Prostate gland (tissue), 2 donors: ENCODE measurements around the gene NLGN4X.

ENCODE experiments used
- CTCF ChIP-seq, 4 experiments: fragments of 200-600 bp in 2 of 4; fragments of 450-650 bp in 2 of 4; sonication (generic) in 2 of 4; IDR thresholded peaks; 1 replicate in 3 of 4; 2 replicates in 1 of 4; pipeline ENCODE4 v1.5.1; 2016 to 2019; ENCODE audit warnings: antibody characterized with exemption in 4 of 4, mild to moderate bottlenecking in 2 of 4, moderate library complexity in 2 of 4
- POLR2A ChIP-seq: fragments of 450-650 bp; IDR thresholded peaks from one replicate; pipeline ENCODE4 v1.6.1; 2016; ENCODE audit warnings: antibody characterized with exemption, mild to moderate bottlenecking
- POLR2AphosphoS5 ChIP-seq: sonication (generic); formaldehyde crosslinking; IDR thresholded peaks from one replicate; pipeline ENCODE4 v1.6.1; 2017; ENCODE audit warnings: antibody characterized with exemption

DNA sequence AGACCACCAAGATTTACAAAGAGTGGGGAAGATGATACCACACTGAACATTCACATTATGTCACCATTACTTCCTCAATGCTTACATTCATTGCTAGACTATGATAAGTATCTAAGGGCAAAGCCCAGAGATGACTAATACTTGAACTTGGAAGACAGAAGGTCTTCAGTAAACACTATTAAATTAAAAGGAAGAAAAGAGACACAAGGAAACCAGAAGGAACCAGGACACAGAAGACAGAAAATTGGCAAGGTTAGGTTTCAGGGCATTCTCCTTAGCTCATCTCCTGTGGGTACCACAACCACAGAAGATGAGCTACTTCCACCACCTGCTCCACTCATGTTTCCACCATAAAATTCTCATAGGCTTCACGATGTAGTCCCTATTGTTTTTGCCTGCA is 64.9 kb downstream of the NLGN4X start:
- no peak for TF ChIP-seq POLR2AphosphoS5
- no peak for TF ChIP-seq CTCF (IDR thresholded peaks at IDR 0.05)
- no peak for TF ChIP-seq POLR2A
